ENCODE results near the gene OLIG3. TPM values are rescaled to one million over a fixed set of nuclear protein-coding genes. Genes with fewer than 3 reads are reported as not detected.

OLIG3 gene
- total and polyA plus RNA-seq, 2 of the 8 experiments (the other 6 are each of a cell fraction or from before 2014, with no cell fraction given), result 0.60 to 1.3 TPM

DNA sequence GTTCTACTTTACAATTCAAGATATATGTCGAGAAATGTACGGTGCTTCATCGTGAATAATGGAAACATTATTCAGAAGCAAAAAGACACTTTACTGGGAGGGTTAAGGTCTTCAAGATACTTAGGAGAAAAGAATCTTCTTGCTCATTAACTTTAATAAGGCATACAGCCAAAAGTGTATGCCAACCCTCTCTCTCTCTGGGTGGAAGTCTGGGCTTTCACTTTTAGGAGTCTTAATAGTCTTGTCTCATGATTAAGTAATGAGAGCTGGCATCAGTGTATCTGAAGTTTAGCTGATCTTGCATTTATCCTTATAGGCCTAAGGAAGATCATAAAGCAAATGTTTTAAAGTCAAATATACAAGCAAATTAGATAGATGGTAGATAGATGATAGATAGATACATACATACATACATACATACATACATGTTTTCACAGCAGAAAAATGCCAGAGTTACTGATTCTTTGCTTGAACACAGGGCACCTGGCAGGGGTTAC lies 21.5 kb downstream of the OLIG3 start (continued):
- TF ChIP-seq, protein P1, sequence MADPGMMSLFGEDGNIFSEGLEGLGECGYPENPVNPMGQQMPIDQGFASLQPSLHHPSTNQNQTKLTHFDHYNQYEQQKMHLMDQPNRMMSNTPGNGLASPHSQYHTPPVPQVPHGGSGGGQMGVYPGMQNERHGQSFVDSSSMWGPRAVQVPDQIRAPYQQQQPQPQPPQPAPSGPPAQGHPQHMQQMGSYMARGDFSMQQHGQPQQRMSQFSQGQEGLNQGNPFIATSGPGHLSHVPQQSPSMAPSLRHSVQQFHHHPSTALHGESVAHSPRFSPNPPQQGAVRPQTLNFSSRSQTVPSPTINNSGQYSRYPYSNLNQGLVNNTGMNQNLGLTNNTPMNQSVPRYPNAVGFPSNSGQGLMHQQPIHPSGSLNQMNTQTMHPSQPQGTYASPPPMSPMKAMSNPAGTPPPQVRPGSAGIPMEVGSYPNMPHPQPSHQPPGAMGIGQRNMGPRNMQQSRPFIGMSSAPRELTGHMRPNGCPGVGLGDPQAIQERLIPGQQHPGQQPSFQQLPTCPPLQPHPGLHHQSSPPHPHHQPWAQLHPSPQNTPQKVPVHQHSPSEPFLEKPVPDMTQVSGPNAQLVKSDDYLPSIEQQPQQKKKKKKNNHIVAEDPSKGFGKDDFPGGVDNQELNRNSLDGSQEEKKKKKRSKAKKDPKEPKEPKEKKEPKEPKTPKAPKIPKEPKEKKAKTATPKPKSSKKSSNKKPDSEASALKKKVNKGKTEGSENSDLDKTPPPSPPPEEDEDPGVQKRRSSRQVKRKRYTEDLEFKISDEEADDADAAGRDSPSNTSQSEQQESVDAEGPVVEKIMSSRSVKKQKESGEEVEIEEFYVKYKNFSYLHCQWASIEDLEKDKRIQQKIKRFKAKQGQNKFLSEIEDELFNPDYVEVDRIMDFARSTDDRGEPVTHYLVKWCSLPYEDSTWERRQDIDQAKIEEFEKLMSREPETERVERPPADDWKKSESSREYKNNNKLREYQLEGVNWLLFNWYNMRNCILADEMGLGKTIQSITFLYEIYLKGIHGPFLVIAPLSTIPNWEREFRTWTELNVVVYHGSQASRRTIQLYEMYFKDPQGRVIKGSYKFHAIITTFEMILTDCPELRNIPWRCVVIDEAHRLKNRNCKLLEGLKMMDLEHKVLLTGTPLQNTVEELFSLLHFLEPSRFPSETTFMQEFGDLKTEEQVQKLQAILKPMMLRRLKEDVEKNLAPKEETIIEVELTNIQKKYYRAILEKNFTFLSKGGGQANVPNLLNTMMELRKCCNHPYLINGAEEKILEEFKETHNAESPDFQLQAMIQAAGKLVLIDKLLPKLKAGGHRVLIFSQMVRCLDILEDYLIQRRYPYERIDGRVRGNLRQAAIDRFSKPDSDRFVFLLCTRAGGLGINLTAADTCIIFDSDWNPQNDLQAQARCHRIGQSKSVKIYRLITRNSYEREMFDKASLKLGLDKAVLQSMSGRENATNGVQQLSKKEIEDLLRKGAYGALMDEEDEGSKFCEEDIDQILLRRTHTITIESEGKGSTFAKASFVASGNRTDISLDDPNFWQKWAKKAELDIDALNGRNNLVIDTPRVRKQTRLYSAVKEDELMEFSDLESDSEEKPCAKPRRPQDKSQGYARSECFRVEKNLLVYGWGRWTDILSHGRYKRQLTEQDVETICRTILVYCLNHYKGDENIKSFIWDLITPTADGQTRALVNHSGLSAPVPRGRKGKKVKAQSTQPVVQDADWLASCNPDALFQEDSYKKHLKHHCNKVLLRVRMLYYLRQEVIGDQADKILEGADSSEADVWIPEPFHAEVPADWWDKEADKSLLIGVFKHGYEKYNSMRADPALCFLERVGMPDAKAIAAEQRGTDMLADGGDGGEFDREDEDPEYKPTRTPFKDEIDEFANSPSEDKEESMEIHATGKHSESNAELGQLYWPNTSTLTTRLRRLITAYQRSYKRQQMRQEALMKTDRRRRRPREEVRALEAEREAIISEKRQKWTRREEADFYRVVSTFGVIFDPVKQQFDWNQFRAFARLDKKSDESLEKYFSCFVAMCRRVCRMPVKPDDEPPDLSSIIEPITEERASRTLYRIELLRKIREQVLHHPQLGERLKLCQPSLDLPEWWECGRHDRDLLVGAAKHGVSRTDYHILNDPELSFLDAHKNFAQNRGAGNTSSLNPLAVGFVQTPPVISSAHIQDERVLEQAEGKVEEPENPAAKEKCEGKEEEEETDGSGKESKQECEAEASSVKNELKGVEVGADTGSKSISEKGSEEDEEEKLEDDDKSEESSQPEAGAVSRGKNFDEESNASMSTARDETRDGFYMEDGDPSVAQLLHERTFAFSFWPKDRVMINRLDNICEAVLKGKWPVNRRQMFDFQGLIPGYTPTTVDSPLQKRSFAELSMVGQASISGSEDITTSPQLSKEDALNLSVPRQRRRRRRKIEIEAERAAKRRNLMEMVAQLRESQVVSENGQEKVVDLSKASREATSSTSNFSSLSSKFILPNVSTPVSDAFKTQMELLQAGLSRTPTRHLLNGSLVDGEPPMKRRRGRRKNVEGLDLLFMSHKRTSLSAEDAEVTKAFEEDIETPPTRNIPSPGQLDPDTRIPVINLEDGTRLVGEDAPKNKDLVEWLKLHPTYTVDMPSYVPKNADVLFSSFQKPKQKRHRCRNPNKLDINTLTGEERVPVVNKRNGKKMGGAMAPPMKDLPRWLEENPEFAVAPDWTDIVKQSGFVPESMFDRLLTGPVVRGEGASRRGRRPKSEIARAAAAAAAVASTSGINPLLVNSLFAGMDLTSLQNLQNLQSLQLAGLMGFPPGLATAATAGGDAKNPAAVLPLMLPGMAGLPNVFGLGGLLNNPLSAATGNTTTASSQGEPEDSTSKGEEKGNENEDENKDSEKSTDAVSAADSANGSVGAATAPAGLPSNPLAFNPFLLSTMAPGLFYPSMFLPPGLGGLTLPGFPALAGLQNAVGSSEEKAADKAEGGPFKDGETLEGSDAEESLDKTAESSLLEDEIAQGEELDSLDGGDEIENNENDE (IDR thresholded peaks at IDR 0.05; ENCODE audit: insufficient replicate concordance, low read length), result no peak
- TF ChIP-seq EP300 (IDR thresholded peaks at IDR 0.05; ENCODE audit: borderline replicate concordance in 1 of 2, low read depth in 2 of 2, low read length in 2 of 2) (no peak), ASH2L (IDR thresholded peaks at IDR 0.05; ENCODE audit: low read length) (no peak), RAD21 (IDR thresholded peaks at IDR 0.05 in 1 of 2, conservative IDR thresholded peaks at IDR 0.05 in 1 of 2; ENCODE audit: low read depth in 2 of 2, low read length in 2 of 2) (no peak), CHD1 (IDR thresholded peaks at IDR 0.05; ENCODE audit: low read depth, low read length) (no peak)
